Peyer's patch (tissue), 4 donors: ENCODE results near the gene PSMG2. TPM values are rescaled to one million over a fixed set of nuclear protein-coding genes. Genes with fewer than 3 reads are reported as not detected.

Source experiments
- DNase-seq, 3 donors: peaks; one replicate each; pipeline ENCODE4 v3.0.0-alpha.2; 2017 to 2019
- H3K27ac ChIP-seq, 4 donors: fragments of 200-600 bp; sonication (generic); one replicate each; pipeline ENCODE4 v1.5.1; 2016 to 2019
- H3K27me3 ChIP-seq, 2 donors: fragments of 200-600 bp; sonication (generic); one replicate each; pipeline ENCODE4 v1.5.1; 2019
- H3K36me3 ChIP-seq, 3 donors: fragments of 200-600 bp; sonication (generic); one replicate each; pipeline ENCODE4 v1.5.1; 2016 to 2019
- H3K4me1 ChIP-seq, 4 donors: fragments of 200-600 bp; sonication (generic); one replicate each; pipeline ENCODE4 v1.5.1; 2016 to 2019
- H3K4me3 ChIP-seq, 4 donors: fragments of 200-600 bp; sonication (generic); 1 replicate in 3 of 4; 2 replicates in 1 of 4; pipeline ENCODE4 v1.5.1; 2016 to 2019; ENCODE audit warnings: mild to moderate bottlenecking in 1 of 4
- H3K9me3 ChIP-seq, 4 donors: fragments of 200-600 bp; sonication (generic); one replicate each; pipeline ENCODE4 v1.5.1; 2016 to 2019; ENCODE audit warnings: mild to moderate bottlenecking in 1 of 4
- POLR2A ChIP-seq, 2 donors: fragments of 450-650 bp; IDR thresholded peaks; one replicate each; pipeline ENCODE4 v1.5.1; 2017; ENCODE audit warnings: antibody characterized with exemption in 2 of 2, mild to moderate bottlenecking in 2 of 2, moderate library complexity in 2 of 2
- total RNA-seq, 4 donors: library from RNA; depleted of rRNA; stranded (reverse); fragments of >200 nt; gene quantifications; one replicate each; pipeline ENCODE4 v1.1.0, GENCODE V29; 2016
- TF ChIP-seq, protein P1 (sequence below), 6 experiments: fragments of 450-650 bp in 4 of 6; fragments of 200-600 bp in 2 of 6; sonication (generic) in 1 of 6; IDR thresholded peaks; one replicate each; pipeline ENCODE4 v1.5.1; 2017 to 2019; ENCODE audit warnings: antibody characterized with exemption in 6 of 6, mild to moderate bottlenecking in 3 of 6, moderate library complexity in 1 of 6

The PSMG2 gene, protein sequence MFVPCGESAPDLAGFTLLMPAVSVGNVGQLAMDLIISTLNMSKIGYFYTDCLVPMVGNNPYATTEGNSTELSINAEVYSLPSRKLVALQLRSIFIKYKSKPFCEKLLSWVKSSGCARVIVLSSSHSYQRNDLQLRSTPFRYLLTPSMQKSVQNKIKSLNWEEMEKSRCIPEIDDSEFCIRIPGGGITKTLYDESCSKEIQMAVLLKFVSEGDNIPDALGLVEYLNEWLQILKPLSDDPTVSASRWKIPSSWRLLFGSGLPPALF
- total RNA-seq: 10 to 100 TPM; 49.2 to 55.3 (median 51.2) TPM

DNA sequence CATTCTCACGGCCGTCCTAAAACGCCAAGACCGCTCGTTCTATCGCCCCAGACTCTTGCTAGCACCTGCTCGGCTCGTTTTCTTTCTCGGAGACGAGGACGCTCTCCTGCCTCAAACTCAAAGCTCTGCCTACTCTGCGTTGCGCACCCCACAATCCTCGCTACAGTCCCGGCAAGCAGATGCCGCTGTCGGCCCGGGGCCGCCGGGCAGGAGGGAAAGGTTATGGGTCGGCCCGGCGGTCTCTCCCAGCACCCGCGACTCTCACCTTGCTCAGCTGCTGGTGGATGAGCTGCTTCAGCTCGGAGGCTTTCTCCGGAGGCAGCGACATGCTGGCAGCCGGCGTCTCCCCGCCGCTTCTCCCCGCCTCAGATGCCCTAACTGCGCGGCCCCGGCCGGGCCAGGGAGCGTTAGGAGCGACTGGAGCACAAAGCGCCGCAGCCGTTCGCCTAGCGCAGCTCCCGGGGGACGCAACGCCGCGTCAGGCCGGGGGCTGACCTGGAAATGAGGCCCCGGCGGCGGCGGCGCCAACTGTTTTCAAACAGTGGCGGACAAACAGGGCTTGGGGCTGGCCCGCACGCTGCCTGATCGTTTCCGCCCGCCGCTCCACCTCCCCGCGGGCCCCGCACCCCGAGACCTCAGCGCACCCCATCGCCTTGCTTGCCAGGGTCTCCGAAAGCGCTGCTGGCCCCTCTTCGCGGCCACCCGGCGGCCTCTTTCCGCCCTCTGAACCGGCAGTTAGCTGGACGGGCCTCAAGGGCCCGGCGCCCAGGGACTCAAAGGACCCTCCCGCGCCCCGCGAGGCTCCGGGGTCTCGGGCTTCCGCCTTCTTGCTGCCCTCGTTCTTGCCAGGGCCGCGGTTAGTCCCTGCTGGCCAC is at the start of gene PSMG2, which contains the start of gene CEP76:
TSS of gene PSMG2 (plus strand) at position 822 of the 875 bp plus-strand sequence. CDS start 66 bp downstream, outside the sequence.
TSS of gene CEP76 (minus strand) at position 503 of the 875 bp plus-strand sequence. CDS start at position 328, 175 bp downstream.
- Histone ChIP-seq H3K27me3 (no peaks in the 10 kb centered on the region), H3K4me3 (peak within 1 kb of the TSS; percentile 77 to 84 (median 80)), H3K4me1 (peaks cover 0 to 30% (median 5%) of the 10 kb centered on the region in 4 donors), H3K27ac (peak within 1 kb of the TSS; percentile 86 to 97 (median 94)), H3K36me3 (peaks cover 0 to 31% (median 0%) of the 10 kb centered on the region in 3 donors), H3K9me3 (no peaks in the 10 kb centered on the region)
- DNase-seq: peak; percentile 87 to 93 (median 91)
- peak; percentile 66 to 76 for TF ChIP-seq POLR2A (IDR thresholded peaks at IDR 0.05)
- TF ChIP-seq, protein P1, sequence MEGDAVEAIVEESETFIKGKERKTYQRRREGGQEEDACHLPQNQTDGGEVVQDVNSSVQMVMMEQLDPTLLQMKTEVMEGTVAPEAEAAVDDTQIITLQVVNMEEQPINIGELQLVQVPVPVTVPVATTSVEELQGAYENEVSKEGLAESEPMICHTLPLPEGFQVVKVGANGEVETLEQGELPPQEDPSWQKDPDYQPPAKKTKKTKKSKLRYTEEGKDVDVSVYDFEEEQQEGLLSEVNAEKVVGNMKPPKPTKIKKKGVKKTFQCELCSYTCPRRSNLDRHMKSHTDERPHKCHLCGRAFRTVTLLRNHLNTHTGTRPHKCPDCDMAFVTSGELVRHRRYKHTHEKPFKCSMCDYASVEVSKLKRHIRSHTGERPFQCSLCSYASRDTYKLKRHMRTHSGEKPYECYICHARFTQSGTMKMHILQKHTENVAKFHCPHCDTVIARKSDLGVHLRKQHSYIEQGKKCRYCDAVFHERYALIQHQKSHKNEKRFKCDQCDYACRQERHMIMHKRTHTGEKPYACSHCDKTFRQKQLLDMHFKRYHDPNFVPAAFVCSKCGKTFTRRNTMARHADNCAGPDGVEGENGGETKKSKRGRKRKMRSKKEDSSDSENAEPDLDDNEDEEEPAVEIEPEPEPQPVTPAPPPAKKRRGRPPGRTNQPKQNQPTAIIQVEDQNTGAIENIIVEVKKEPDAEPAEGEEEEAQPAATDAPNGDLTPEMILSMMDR (IDR thresholded peaks at IDR 0.05): no peak

DNA sequence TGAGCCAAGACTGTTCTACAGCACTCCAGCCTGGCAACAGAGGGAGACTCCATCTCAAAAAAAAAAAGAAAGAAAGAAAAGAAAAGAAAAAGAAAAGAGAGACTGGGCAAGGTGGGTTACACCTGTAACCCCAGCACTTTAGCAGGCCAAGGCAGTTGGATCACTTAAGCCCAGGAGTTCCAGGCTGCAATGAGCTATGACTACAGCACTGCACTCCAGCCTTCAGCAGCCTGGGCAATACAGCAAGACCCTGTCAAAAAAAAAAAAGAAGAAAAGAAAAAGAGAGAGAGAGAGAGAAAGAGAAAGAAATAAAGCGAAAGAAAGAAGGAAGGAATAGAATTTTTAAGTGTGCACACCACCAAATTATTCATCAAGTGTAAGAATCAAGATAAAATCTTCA is 47.9 kb upstream of the PSMG2 start:
- no peaks in the 10 kb centered on the region for H3K27me3 ChIP-seq
- H3K4me3 ChIP-seq: no peak overlapping the region
- no peaks in the 10 kb centered on the region for H3K9me3 ChIP-seq
- H3K4me1 ChIP-seq: peaks cover 0 to 22% (median 3%) of the 10 kb centered on the region in 4 donors
- H3K27ac ChIP-seq: no peak overlapping the region
- no peak for DNase-seq
- H3K36me3 ChIP-seq: no peaks in the 10 kb centered on the region
- TF ChIP-seq POLR2A (IDR thresholded peaks at IDR 0.05): no peak
- TF ChIP-seq, protein P1 (IDR thresholded peaks at IDR 0.05): no peak

DNA sequence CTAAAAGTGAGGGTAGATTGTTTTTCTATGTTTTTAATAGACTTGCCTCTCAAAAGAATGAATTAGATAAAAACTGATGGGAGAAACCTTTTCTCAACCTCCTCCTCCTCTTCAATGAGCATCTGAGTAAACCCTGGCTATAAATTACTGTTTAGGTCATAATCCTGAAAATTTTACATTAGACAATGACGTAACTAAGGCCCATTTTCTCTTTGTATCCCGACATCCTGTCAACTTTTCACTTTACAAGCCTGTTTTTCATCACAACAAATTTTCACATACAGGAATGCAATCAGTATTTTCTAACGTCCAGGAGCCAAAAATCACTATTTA is 46.3 kb upstream of the PSMG2 start:
- Histone ChIP-seq H3K27ac (peak overlapping the region; percentile 70 to 89 (median 78)), H3K4me3 (peak overlapping the region; percentile 56 to 75 (median 66)), H3K27me3 (no peaks in the 10 kb centered on the region), H3K36me3 (no peaks in the 10 kb centered on the region), H3K9me3 (no peaks in the 10 kb centered on the region), H3K4me1 (peaks cover 0 to 22% (median 3%) of the 10 kb centered on the region in 4 donors)
- TF ChIP-seq POLR2A (IDR thresholded peaks at IDR 0.05): no peak
- TF ChIP-seq, protein P1 (IDR thresholded peaks at IDR 0.05): no peak
- DNase-seq: no peak

DNA sequence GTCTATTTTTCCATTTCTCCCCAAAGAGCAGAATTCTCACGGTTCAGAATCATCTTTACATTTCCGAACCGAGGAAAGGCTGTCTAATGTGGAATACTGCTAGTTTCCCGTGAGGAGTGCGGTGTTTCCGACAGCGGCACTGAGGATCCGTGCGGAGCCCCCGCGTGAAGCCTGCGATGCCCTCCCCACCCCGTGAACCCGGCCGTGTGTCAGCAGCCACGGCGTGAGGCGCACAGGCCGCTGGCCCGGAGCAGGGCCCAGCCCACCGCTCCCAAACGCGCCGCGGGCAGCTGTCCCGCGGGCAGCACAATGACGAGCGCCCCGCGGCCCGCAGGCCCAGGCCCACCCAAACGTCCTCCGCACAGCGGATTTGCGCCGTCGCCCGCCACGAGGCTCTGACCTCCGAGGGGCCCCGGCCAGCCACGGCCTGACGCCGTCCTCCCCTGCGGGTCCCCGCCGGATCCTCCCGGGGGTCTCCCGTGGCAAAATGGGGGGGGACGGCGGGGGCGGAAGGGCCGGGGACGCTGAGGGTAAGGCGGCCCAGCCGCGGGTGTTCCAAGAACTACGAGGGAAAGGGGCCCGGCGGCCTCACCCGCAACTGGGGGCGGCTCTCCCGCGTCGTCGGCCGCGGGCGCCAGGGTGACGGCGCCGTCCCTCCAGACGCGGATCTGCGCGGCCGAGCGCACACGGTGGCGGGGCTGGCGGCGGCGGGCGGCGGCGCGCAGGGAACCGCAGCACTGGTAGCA is 45.7 kb upstream of the PSMG2 start:
- peaks cover 0 to 22% (median 3%) of the 10 kb centered on the region in 4 donors for H3K4me1 ChIP-seq
- no peaks in the 10 kb centered on the region for H3K36me3 ChIP-seq
- H3K27ac ChIP-seq: peak overlapping the region; percentile 70 to 89 (median 78)
- no peaks in the 10 kb centered on the region for H3K9me3 ChIP-seq
- no peaks in the 10 kb centered on the region for H3K27me3 ChIP-seq
- TF ChIP-seq, protein P1 (IDR thresholded peaks at IDR 0.05): no peak
- no peak for TF ChIP-seq POLR2A (IDR thresholded peaks at IDR 0.05)
- peak overlapping the region; percentile 56 to 75 (median 66) for H3K4me3 ChIP-seq
- DNase-seq: peak in 2 of 3 donors; percentile 46 to 51
